ENCODE data around the gene MOB3A. TPM values are rescaled to one million over a fixed set of nuclear protein-coding genes. Genes with fewer than 3 reads are reported as not detected.

Gene MOB3A
- 11.0 and 13.1 TPM in 2 replicates for total RNA-seq (ENCODE audit: low replicate concordance)

DNA sequence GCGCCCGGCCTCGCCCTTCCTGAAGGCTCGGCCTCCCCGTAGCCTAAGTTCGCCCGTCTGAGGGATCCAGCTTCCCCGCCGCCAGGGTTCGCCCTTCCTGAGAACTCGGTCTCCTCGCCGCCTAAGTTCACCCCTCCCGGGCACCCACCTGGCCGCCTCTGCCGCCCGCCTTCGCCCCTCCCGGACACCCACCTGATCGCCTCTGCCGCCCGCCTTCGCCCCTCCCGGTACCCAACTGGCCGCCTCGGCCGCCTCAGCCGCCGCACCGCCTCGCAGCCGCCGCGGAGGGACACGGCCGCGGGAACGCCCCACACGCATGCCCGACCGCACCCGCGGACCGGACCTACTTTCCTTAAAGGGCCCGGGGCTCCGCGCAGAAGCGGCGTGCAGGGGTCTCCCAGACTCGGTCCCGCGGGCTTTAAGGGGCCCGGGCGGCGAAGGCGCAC is at the start of gene MOB3A:
Gene MOB3A, minus strand, starts transcription at position 293 of the 446 bp plus-strand sequence. CDS start 17,766 bp downstream, outside the sequence.

GRCh38 chr19:2096480-2097202 is 515 bp upstream of the MOB3A start, which contains the start of gene IZUMO4:
Gene IZUMO4 (plus strand): TSS chr19:2096915. CDS start chr19:2096946, 31 bp downstream.

GRCh38 chr19:2050991-2051772 is 44.9 kb downstream of the MOB3A start, which contains the start of gene MKNK2:
Gene MKNK2 (minus strand): TSS chr19:2051244. CDS start chr19:2050851, 393 bp downstream.

Other genes with a start within 250 kb of the MOB3A start
- gene REXO1, start 247.8 kb downstream of the MOB3A start, total RNA-seq (ENCODE audit: low replicate concordance): 2.9 and 4.1 TPM in 2 replicates
- 0.94 and 3.8 TPM in 2 replicates for gene KLF16, start 232.7 kb downstream of the MOB3A start, total RNA-seq (ENCODE audit: low replicate concordance)
- 101 and 167 TPM in 2 replicates for gene ABHD17A, start 210.8 kb downstream of the MOB3A start, total RNA-seq (ENCODE audit: low replicate concordance)
- gene ADAT3, start 190.9 kb downstream of the MOB3A start, total RNA-seq (ENCODE audit: low replicate concordance): 2.0 and 2.1 TPM in 2 replicates
- gene SCAMP4, start 190.9 kb downstream of the MOB3A start, total RNA-seq (ENCODE audit: low replicate concordance): 12.4 and 20.6 TPM in 2 replicates
- gene CSNK1G2, start 155.2 kb downstream of the MOB3A start, total RNA-seq (ENCODE audit: low replicate concordance): 81.2 and 81.9 TPM in 2 replicates
- 45.7 and 76.4 TPM in 2 replicates for gene BTBD2, start 80.6 kb downstream of the MOB3A start, total RNA-seq (ENCODE audit: low replicate concordance)
- 93.6 and 184 TPM in 2 replicates for gene MKNK2, start 45.1 kb downstream of the MOB3A start, total RNA-seq (ENCODE audit: low replicate concordance)
- 0.90 and 2.1 TPM in 2 replicates for gene IZUMO4, start 589 bp upstream of the MOB3A start, total RNA-seq (ENCODE audit: low replicate concordance)
- 97.0 and 114 TPM in 2 replicates for gene AP3D1, start 55.2 kb upstream of the MOB3A start, total RNA-seq (ENCODE audit: low replicate concordance)
- gene DOT1L, start 67.6 kb upstream of the MOB3A start, total RNA-seq (ENCODE audit: low replicate concordance): 2.7 and 4.7 TPM in 2 replicates
- gene PLEKHJ1, start 140.0 kb upstream of the MOB3A start, total RNA-seq (ENCODE audit: low replicate concordance): 26.0 and 68.1 TPM in 2 replicates
- 15.4 and 32.9 TPM in 2 replicates for gene SF3A2, start 140.5 kb upstream of the MOB3A start, total RNA-seq (ENCODE audit: low replicate concordance)
- gene AMH, start 153.0 kb upstream of the MOB3A start, total RNA-seq (ENCODE audit: low replicate concordance): 0.12 and 0.38 TPM in 2 replicates
- gene JSRP1, start 160.1 kb upstream of the MOB3A start, total RNA-seq (ENCODE audit: low replicate concordance): not detected in 2 replicates
- gene PEAK3, start 185.8 kb upstream of the MOB3A start, total RNA-seq (ENCODE audit: low replicate concordance): not detected in 2 replicates
- gene LINGO3, start 211.8 kb upstream of the MOB3A start, total RNA-seq (ENCODE audit: low replicate concordance): under 0.01 TPM in 1 of 2 replicates, not detected in the other
- gene LSM7, start 232.3 kb upstream of the MOB3A start, total RNA-seq (ENCODE audit: low replicate concordance): 73.2 and 187 TPM in 2 replicates
- 21.1 and 42.9 TPM in 2 replicates for gene SPPL2B, start 232.4 kb upstream of the MOB3A start, total RNA-seq (ENCODE audit: low replicate concordance)

All from smooth muscle cell of the coronary artery (primary cell).